GM18520 (cell line): ENCODE measurements around the gene KCNA2.

Experiments
- ATAC-seq: cut with Tn5 transposase; IDR thresholded peaks from one replicate; pipeline ENCODE4 v1.9.1; 2021; ENCODE audit not compliant: unreplicated experiment

Gene KCNA2

DNA sequence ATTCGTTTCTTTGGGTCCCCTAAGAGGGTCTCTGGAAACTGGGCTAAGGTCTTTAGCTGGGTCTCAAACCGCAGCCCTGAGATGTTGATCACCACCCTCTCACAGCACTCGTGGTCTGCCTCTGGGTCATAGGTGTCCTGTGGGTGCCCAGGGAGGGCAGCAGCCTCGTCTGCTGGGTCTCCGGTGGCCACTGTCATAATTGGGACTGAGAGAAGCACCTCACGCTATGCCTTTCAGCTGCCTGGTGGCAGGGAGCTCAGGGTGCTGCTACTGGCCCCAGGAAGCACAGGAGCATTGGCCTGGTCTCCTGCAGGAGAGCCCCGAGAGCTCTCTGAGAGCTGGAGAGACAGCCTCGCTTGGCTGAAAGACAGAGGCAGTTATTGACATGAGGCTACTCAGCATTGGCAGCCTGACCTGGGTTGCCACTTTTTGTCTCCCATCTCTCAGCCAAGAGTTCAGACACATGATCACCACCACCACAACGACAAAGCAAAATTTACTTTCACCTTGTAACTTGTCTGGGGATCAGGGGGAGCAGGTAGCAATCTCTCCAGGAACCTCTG is 1.5 kb downstream of the KCNA2 start:
- no peak for ATAC-seq

DNA sequence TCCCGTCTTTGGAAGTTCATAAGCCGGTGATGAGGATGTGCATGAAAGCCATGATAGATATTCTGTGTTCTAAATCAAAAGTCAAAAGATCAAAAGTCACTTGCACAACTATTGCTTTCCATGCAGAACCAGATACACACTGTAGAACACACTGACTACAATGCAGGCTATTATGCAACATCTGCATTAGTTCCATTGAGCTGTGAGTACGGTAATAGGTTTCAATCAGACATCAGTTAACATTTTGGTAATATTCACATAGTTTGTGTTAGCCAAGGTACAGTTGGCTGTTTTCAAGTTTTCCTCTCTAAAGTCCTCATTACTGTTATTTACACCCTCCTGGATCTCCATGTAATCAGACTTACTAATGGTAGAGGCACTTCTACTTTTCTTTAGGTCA is 3.1 kb downstream of the KCNA2 start:
- ATAC-seq: no peak

DNA sequence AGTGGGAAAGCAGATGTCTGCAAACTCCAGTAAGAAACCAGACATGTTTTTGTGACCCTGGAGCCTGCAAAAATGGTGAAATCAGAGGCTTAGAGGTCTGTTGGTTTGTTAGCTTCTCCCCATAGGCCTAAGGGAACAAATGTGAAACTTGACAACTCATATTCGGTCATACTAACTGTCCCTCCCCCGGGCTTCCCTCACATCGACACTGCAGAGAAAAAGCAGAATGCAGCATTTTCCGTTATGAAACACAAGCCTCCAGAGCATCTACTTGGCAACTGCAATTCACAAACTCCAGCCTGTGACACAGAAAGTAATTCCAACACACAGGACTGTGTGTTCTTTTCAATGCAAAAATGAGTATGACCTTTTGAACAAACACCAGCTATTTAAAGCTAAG is 3.7 kb downstream of the KCNA2 start:
- ATAC-seq: no peak

DNA sequence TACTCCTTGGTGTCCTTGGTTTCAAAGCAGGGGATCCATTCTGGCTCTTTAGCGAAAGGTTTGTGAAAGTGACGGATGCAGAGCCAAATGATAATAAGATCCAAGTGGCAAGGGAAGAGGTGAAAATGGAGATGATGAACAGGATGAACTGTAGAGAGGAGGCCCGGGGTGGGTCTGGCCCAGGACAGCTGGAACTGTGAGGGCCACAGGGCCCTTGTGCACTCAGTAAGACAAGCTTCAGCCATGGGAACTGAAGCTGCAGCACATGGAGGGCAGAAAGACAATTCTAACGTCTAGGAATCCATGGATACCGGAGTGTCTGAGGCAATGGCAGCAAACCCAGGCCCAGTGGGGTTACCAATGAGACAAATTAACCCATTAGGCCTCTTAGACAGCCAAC is 4.8 kb downstream of the KCNA2 start:
- ATAC-seq: no peak

DNA sequence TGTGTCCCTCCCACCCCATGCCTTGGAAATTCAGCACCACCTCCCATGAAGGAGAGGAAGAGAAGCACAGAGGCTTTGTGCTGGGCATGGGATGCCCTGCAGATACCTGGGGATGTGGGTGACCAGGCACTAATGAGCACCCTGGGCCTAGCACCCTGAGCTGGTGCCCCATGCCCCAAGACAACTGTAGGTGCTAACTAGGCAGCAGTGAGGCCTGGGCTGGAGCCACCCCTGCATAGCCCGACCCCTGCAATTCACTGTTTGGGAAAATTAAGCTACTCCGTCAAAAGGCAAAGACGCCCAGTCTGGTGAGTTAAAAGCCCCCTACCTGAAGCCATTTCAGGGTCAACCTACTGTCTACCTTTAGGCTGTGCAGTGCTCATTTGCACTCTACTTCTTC is 5.4 kb downstream of the KCNA2 start:
- no peak for ATAC-seq

DNA sequence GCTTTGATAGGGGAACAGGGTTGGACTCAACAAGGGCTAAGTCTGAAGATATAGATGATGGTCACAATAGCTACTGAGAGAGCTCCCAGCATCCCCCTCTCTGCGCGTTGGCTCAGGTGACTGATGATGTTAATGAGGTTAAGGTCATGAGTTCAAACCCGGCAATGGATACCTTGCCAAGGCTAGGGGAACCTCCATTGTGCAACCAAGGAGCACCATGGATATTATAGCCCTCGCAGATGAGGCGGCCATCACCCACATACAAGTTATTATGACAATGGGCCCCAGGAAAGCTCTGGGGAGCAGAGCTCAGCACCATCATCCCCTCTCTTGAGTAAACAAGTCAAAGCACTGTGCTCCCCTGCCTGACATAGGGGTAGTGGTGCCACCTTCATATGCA is 8.2 kb downstream of the KCNA2 start:
- ATAC-seq: no peak

DNA sequence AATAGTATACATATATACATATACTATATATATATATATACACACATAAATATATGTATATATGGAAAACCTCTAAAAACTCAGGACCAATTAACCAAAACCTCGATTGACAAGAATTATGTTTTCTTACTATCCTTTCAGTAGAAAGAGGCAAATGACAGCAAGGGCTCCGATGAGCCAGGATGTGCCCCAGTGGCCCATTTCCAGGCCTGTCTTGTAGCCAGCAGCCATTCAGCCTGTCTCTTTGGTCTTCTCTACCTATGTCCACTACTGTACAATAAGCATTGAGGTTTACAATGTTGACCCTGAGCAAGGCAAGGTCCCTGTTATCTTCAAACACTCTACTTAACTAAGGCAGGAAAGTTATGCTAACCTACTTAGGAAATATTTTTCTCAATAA is 9.8 kb downstream of the KCNA2 start:
- no peak for ATAC-seq

DNA sequence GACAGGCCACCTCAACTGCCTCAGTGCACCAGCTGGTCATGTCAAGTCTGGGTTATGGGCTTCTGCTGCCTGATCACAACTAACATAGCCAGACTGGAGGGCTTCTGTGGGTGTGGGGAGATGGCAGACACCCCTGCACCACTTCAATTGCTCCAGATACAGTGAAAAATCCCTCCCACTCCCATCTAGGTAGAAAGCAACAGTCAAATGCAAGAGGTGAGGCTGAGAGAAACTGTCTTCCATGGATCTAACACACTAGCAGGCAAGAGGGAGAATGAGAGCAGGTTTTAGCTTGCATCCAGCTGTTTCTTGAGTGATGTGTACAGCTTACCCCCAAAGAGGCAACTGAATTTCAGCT is 10.8 kb downstream of the KCNA2 start:
- no peak for ATAC-seq

DNA sequence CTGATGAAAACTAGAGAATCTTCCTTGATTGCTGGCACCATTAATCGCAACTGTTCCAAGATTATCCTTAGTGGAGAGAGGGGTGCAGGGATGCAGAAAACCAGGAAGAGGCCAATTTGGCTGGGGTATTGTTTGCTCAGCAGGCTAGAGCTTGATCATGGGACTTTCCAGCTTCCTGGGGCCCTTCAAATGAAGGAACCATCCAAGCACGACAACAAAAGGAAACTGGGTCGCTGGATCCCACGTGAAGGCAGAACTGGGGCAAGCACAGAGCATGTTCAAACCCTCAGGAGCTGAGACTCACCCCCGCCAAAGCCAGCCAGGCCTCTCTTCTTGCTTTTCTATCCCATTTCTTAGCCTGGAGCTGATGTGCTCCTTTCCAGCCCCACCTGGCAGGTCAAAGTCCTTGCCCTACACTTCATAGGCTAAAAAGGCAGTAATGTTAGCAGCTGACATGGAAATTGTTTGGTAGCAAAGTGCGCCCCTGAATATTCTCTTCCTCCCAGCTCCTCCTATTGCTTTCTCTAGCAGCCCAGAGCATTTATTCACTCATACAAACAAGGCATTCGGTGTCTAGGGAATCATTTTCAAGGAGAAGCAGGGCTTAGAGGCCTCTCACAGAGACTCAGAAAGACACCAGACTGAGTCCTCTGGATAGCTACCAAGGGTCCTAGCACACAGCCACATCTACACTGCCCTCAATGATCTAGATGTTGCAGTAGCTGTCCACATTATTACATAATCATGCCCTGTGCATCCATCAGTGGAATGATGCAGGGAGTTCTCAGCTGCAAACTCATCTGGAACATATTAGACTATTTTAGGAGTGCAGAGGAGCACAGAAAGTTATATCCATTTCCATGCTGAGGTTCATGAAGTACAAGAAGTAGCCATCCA is 11.5 kb downstream of the KCNA2 start:
- ATAC-seq: no peak

DNA sequence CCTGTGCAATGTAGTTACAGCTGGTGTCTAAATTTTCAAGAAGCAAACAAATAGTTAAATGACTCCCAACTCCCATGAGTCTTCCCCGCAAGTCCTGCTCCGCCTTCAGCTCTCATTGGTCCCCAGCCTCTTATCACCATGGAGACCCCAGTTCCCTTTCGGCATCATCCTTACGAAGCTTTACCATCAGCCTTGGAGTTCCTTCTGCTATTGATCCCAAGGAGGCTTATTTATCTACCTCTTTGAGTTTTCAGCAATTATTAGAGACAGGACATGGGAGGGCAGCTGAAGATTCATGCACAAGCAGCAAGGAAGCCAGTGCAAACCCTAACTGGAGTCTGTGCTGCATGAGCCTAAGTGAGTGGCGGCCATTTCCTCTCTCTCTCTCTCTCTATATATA is 12.3 kb downstream of the KCNA2 start:
- no peak for ATAC-seq

DNA sequence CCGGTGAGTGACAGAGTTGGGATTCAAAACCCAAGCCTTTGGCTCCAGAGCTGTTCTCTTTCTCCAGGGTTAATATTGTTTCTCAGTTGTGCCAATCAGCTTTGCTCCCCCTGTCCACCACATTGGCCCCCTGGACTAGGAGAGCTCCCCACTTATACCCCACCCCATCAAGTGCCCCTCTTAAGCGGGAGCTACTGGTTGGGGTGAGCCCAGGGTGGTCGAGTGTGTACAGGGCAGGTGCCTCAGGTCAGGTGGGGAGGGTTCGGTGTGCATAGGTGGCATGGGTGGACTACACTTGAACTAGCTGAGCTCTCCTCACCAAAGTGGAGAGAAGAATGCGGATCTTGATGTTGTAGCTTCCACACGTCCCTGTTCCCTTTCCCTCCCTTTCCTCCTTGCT is 14.2 kb downstream of the KCNA2 start:
- ATAC-seq: no peak

DNA sequence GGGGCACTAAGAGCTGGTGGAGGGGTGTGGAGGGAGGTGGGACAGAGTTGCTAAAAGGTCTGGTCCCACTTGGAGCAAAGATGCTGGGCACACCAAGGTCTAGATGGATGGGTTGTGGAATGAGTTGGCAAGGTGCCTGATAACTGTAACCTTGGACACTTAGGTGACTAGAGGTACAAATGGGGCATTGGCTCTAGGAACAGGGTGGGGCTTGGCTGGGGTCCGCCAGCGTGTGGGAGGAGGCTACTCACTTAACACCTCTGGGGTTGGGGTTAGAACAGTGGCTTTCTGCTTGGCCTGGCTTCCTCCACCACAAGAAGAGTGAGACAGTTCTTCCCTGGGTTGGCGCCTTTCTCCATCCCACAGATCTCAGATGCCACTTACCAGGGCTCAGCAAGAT is 17.2 kb downstream of the KCNA2 start:
- ATAC-seq: no peak

DNA sequence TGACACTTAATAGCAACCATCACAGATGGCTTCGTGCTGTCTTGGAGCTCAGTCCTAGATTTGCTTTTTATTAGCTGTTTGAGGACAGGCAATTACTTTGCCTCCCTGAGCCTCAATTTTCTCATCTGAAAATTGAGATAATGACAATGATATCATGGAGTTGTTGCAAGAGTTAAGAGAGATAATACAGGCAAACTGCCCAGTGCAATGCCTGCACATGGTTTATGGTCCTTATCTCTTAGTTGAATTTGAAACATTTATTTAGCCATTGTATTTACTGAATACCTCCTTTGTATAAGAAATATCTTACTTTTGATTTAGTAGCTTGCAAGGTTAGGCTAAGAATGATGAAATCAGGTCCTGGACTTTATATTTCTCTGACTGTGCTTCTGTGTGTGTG is 17.7 kb downstream of the KCNA2 start:
- no peak for ATAC-seq

DNA sequence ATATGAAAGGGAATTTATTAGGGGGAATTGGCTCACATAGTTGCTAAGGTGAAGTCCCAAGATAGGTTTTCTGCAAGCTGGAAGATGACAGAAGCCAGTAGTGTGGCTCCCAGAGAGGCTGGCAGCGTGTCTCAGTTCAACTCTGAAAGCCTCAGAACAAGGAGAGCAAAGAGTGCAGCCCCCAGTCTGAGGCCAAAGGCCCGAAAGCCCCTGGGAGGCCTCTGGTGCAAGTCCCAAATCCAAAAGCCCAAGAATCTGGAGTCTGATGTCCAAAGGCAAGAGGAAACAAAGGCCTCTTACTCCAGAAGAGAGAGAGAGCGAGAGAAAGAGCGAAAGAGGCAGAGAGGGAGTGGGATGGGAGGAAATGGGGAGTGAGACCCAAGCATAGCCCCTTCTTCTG is 18.3 kb downstream of the KCNA2 start:
- ATAC-seq: no peak

DNA sequence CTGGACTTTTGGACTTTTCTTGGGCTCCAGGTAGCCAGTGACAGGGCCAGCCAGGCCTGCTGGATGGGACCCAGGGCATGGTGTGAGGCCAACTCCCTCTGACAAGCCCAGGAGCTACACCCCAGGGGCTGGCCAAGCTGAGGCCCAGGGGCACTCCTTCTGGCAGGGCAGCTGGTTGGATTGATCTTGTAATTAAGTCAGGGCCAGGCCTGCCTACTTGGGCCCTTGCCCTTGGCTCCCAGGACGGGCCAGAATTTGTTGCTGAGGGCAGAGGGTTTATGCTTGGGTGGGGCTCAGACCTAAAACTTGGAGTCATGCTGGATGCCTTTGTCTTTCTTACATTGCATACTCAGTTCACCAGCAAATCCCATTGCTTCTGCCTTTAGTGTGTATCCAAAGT is 20.7 kb downstream of the KCNA2 start:
- no peak for ATAC-seq

DNA sequence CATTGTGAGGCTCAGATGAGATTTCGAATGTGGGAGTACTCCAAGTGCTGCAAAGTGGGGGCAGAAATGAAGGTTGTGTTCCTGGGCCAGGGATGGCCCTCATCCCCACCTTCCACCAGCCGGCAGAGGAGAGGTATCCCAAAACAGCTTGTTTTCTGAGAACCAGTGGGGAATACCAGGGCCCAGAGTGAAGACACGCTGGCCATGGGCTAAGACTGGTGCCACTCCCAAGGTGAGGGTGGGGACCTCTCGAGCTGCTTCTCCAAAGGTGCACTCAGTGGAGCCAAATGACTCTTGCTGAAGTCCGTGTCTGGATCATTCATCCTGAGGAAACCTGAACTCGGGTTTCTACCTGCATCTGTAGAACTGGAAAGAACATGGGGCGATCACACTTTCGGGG is 22.1 kb downstream of the KCNA2 start:
- ATAC-seq: no peak

DNA sequence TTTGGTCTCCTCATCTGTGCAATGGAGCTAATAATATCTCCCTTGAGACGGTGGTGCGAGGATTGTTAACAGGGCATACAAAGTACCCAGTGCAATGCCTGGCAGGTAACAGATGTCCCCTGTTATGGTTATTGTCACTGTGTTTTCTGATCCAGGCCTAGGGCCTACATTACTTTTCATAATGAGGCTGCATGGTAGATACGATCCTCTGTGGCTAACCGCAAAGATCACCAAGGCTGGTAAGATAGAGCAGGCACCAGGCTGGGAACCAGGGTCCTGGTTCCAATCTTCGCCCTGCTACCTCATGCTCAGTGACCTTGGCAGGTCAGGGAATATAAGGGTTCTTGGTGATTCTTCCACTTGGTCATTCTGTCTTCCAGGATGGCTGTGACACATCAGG is 22.7 kb downstream of the KCNA2 start:
- ATAC-seq: no peak

DNA sequence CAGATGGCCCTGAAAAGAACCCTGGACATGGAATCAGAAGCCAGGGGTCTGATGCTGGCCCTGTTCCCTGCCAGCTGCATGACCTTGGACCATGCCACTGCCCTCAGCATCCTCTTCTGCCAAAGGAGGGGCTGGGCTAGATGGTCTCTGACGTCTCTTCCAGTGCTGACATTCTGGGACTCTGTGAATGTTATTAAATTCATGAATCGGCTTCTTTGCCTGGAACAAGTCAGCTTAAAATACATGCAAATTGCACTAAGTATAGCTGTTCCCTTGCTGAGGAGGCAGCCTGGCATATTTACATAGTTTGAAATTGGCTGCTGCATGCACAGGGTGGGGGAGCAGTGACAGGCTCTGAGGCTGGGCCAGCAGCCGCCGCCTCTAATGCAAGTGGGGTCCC is 23.8 kb downstream of the KCNA2 start:
- no peak for ATAC-seq

DNA sequence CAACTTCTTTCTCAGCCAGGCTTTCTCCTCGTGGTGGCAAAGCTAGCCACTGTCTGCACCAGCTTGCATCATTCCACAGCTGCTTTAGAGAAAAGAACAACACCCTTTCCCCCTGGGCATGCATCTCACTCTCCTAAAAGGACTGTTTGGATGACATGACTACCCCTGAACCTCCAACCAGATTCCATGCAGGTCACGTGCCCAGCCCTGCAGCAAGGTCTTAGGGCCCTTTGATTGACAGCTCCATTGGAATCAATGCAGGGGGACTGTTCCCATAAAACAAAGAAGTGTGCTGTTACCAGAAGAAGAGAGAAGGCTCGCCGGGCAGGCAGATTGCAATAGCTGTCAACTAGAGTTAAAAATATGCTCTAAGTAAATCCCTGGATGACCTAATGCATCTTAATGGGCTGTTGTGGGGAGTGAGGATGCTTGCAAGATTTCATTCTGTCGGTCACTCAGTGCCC is 24.4 kb downstream of the KCNA2 start:
- ATAC-seq: no peak

DNA sequence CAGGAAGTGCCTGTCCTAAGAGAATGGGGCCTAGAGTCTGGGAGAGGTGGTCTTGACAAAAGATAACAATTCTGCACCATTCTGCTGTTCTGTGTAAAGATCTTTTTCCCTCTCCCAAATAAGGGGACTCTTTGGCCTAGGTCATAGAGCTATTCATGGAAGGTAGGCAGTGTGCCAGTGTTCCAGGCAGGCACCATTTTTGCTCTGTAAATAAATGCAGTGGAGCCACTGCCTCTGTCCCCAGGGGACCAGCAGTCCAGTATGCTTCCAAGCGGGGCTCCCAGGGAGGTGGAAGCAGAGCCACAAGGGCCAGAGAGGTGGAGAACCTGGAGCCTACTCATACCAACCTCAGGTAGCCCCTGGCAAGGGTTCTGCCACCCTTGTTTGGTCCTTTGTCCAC is 25.9 kb downstream of the KCNA2 start:
- ATAC-seq: no peak

DNA sequence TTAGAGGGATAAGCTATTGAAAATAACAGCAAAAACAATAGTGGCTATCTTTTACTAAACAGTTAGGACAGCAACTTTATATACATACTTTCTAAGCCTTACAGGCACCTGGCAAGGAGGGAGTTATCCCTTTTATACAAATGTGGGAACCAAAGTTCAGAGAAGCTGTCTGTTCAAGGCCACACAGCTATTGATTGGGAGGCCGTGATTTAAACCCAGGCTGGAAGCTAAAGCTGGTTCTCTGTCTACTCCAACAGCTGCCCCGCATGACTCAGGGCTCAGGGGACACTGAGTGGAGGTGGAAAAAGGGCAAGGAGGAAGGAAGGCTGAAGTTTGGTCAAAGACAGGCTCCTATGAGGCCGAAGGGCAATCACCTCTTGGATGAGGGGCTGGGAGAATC is 26.7 kb downstream of the KCNA2 start:
- no peak for ATAC-seq

DNA sequence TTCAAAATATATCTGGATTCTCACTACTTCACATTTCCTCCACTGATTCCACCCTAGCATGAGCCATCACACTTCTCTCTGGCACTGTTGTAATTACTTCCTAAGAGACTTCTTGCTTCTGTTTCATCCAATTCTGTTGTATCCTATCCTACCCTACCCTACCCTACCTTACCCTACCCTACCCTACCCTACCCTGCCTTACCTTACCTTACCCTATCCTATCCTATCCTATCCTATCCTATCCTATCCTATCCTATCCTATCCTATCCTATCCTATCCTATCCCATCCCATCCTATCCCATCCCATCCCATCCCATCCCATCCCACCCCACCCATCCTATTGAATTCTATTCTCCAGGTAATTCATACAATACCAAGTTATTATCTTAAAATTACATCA is 29.7 kb downstream of the KCNA2 start:
- no peak for ATAC-seq

DNA sequence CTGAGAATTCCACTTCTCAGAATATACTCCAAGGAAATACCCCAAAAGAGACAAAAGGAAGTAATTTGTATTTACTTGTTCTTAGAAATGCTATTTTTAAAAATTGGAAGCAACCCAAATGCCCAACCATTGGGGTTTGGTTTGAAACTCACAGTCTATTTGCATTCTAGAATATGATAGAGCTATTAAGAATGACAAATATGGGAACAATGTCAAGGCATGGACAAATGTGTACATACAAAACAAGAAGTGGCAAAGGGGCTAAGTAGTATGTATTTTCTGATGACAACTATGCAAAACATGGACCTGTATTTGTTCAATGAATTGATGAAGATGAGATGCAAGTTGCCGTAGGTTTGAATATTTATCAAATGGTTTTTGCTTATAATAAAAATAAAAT is 32.8 kb downstream of the KCNA2 start:
- ATAC-seq: no peak
